ENCODE data around the gene ISG15.
"Not testable (repeated sequence)": the region's sequence is repeated elsewhere in the genome, so short reads cannot be mapped to it uniquely, and the experiment has no call there.

ISG15 gene

GRCh38 chr1:1046767-1047166, 33.5 kb downstream of the ISG15 start:
- no peak for DNase-seq (ENCODE audit: low spot score)

- DNase-seq (ENCODE audit: low spot score): no peak
These were observed 34.1 kb downstream of the ISG15 start for GRCh38 chr1:1047407-1047806.

- no peak for DNase-seq (ENCODE audit: low spot score)
These were observed 34.7 kb downstream of the ISG15 start for GRCh38 chr1:1047963-1048362.

DNA sequence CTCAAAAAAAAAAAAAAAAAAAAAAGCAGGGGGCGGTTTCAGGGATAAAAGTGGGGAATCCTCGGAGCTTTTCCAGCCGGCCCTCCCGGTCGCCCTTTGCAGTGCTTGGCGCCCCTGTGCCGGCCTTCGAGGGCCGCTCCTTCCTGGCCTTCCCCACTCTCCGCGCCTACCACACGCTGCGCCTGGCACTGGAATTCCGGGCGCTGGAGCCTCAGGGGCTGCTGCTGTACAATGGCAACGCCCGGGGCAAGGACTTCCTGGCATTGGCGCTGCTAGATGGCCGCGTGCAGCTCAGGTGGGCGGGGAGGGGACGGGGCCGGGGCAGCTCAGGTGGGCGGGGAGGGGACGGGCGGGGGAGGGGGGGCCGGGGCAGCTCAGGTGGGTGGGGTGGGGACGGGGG, 35.5 kb downstream of the ISG15 start:
- no peak for DNase-seq (ENCODE audit: low spot score)

GRCh38 chr1:1049318-1050165, 36.2 kb downstream of the ISG15 start:
- no peak for DNase-seq (ENCODE audit: low spot score)

GRCh38 chr1:1050577-1051052, 37.3 kb downstream of the ISG15 start:
- no peak for DNase-seq (ENCODE audit: low spot score)

DNA sequence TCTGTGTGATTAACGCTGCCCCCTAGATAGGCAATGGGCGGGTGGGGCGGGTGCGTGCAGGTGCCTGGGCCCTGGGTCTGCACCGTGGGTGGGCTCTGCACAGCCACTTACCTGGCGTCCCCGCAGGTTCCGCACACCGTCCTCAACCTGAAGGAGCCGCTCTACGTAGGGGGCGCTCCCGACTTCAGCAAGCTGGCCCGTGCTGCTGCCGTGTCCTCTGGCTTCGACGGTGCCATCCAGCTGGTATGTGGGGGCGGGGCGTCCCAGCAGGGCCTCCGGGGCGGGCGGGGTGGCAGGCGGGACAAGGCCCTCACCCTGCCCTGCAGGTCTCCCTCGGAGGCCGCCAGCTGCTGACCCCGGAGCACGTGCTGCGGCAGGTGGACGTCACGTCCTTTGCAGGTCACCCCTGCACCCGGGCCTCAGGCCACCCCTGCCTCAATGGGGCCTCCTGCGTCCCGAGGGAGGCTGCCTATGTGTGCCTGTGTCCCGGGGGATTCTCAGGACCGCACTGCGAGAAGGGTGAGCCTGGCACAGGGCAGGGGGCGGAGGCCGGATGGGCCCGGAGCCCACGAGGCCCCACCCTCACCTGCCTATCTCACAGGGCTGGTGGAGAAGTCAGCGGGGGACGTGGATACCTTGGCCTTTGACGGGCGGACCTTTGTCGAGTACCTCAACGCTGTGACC, 38.0 kb downstream of the ISG15 start:
- no peak for DNase-seq (ENCODE audit: low spot score)

DNA sequence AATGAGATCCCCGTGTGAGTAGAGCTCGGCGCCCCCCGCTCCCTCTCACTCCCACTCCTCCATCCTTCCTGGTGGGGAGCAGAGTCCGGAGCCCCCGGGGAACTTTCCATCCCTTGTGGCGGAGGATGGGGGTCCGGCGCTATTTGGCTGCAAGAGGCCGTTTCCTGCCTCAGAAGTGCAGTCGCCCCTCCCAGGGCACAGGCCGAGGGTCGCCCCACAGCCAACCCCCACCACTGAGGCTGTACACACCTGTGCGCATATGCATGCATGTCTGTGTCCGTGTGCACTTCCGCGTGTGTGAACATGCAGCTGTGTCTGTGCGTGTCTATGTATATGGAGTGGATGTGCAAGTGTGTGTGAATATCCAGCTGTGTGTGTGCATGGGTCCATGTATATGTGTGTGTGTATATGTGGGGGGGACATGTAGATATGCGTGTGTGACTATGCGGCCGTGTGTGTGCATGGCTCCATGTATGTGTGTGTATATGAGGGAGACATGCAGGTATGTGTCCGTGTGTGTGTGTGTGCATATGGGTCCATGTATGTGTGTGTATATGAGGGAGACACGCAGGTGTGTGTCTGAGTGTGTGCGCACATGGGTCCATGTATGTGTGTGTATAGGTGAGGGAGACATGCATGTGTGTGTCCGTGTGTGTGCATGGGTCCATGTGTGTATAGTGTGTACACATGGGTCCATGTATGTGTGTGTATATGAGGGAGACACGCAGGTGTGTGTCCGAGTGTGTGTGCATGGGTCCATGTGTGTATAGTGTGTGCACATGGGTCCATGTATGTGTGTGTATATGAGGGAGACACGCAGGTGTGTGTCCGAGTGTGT, 38.9 kb downstream of the ISG15 start:
- no peak for DNase-seq (ENCODE audit: low spot score)

- no peak for DNase-seq (ENCODE audit: low spot score)
These were observed 39.7 kb downstream of the ISG15 start for GRCh38 chr1:1053022-1053421.

DNA sequence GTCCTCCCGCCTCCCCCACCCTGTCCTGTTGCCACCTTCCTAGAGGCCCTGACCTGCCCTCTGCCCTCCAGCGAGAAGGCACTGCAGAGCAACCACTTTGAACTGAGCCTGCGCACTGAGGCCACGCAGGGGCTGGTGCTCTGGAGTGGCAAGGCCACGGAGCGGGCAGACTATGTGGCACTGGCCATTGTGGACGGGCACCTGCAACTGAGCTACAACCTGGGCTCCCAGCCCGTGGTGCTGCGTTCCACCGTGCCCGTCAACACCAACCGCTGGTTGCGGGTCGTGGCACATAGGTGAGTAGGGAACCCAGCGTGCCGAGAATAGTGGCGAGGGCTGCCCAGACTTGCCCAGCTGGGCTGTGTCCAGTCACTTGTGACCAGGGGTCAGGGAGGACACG, 40.4 kb downstream of the ISG15 start:
- DNase-seq (ENCODE audit: low spot score): no peak

DNA sequence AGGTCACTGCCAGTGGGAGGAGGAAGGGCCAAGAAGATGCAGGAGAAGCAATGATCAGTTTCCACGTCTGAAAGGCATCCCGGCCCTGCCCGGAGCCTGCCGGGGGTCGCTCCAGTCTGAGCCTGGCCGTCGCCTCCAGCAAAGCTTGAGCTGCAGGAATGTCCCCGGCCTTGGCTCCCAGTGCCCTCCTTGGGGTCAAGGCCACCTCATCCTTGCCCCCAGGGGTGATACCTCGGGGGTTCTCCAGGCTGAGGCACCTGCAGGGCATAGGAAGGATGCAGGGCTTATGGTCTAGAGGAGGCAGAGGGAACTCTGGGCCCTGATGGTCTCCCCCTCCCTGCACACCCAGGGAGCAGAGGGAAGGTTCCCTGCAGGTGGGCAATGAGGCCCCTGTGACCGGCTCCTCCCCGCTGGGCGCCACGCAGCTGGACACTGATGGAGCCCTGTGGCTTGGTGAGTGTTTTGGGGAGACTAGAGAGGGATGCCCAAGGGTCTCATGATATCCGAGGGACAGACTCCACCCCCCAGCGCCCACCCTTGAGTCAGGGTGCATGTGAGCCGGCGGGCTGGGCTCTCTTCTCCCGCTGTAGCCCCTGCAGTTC, 40.9 kb downstream of the ISG15 start:
- no peak for DNase-seq (ENCODE audit: low spot score)

GRCh38 chr1:1054971-1055370, 41.7 kb downstream of the ISG15 start:
- no peak for DNase-seq (ENCODE audit: low spot score)

- no peak for DNase-seq (ENCODE audit: low spot score)
These were observed 42.8 kb downstream of the ISG15 start for GRCh38 chr1:1055841-1056736.

GRCh38 chr1:1057769-1058087, 44.4 kb downstream of the ISG15 start:
- not testable (repeated sequence) for DNase-seq (ENCODE audit: low spot score)

- DNase-seq (ENCODE audit: low spot score): no peak
These were observed 45.0 kb downstream of the ISG15 start for GRCh38 chr1:1058088-1058905.

DNA sequence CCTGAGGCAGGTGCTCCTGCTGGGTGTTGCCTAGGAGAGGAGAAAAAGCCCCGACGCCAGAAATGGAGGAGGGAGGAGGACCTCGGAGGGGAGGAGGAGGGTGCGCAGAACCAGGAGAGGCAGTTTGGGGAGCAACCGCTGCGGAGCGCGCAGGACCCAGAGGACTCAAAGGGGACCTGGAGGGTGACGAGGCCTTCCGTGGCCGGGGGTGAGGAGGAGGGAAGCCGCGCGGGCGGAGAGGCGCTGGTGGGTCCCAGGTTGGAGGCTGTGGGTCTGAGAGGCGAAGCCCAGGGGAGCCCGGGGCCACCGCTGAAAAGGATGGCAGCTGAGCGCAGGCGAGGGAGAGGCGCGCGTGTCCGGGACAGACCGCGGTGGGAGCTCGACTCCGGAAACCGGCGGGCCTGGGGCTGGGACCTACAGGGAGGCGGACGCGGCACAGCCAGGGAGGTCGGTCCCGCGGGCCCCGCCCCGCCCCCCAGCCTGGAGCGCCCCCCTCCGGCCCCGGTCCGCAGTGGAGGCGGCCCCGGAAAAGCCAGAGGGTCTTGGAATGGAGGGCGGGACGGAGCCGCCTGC, 45.7 kb downstream of the ISG15 start:
- DNase-seq (ENCODE audit: low spot score): no peak

- DNase-seq (ENCODE audit: low spot score): peak; percentile 94
These were observed 46.4 kb downstream of the ISG15 start for GRCh38 chr1:1059494-1060280.

DNA sequence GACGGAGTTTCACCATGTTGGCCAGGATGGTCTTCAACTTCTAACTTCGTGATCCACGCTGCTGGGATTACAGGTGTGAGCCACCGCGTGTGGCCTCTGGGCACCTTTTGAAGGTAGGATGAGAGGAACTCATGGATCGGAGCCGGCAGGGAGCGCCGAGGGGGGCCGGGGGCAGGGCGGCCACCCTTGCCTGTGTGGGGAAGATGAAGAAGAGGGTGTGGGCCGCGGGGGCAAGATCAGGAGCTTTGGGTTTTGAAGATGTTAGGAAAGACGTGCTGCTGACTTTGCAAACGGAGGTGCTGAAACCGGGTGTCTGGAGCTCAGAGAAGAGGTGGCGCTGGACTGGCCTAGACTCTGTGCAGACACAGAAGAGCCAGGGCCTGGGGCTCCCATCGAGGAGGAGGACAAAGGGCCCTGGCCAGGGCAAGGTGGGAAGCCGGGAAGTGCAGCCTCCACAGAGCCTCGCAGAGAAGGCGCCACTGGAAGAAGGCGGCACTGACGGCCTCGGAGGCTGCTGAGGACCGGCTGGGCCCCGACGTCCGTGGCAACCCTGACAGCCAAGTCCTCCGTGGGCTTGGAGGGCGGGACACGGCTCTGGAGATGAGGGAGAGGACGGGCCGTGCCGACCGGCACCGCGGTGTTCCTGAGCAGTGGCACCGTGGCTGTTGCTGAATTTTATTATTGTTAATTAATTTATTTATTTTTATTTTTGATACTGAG, 47.1 kb downstream of the ISG15 start:
- DNase-seq (ENCODE audit: low spot score): no peak

All from NAMALWA (cell line).